ENCODE data around the gene LAMA2.

- TF ChIP-seq POLR2A (IDR thresholded peaks at IDR 0.05): no peak
- TF ChIP-seq CTCF (IDR thresholded peaks at IDR 0.05): no peak
Observed at GRCh38 chr6:129517288-129517687, 634.4 kb downstream of the LAMA2 start.

Measured in breast epithelium (tissue), 3 donors.